OCI-LY7 (cell line): ENCODE measurements around the gene CCDC91. TPM values are rescaled to one million over a fixed set of nuclear protein-coding genes. Genes with fewer than 3 reads are reported as not detected.

ENCODE experiments used
- BruUV-seq: library from RNA; stranded (reverse); fragments of 400-500 nt; replicated peaks from 2 replicates; lab custom pipeline; 2021; lab: Mats Ljungman, UMichigan
- CTCF ChIA-PET: fragments of 300-600 bp; sonication (Branson Sonifier 250); formaldehyde crosslinking; loops from one replicate; lab custom pipeline; 2022; ENCODE audit warnings: antibody characterized with exemption; ENCODE audit not compliant: unreplicated experiment; lab: Charles Lee
- POLR2A ChIA-PET: fragments of 300-600 bp; sonication (Branson Sonifier 250); formaldehyde crosslinking; loops from one replicate; lab custom pipeline; 2022; ENCODE audit warnings: antibody characterized with exemption; lab: Charles Lee
- DNase-seq: peaks from one replicate; pipeline ENCODE4 v3.0.0-alpha.2; 2015; ENCODE audit warnings: low spot score
- H2AFZ ChIP-seq: fragments of 200-600 bp; sonication (generic), shearing (Covaris generic); 2 replicates; pipeline ENCODE4 v1.6.1; 2014; ENCODE audit warnings: mild to moderate bottlenecking, antibody characterized with exemption, low read length, moderate library complexity
- H3K27ac ChIP-seq: fragments of 200-600 bp; sonication (generic); 2 replicates; pipeline ENCODE4 v1.5.1; 2014; ENCODE audit warnings: mixed run types, low read depth, mild to moderate bottlenecking, moderate library complexity, low read length, inconsistent platforms; ENCODE audit not compliant: poor library complexity, severe bottlenecking
- H3K36me3 ChIP-seq: fragments of 200-600 bp; sonication (generic); 2 replicates; pipeline ENCODE4 v1.6.1; 2014; ENCODE audit warnings: mild to moderate bottlenecking, antibody characterized with exemption, low read length, moderate library complexity, mixed read lengths; ENCODE audit not compliant: insufficient read depth
- H3K4me1 ChIP-seq: fragments of 200-600 bp; sonication (generic); 2 replicates; pipeline ENCODE4 v1.5.1; 2014; ENCODE audit warnings: mild to moderate bottlenecking, low read length; ENCODE audit not compliant: insufficient read depth, poor library complexity, severe bottlenecking
- H3K4me2 ChIP-seq: fragments of 200-600 bp; sonication (generic); 2 replicates; pipeline ENCODE4 v1.6.1; 2014; ENCODE audit warnings: mild to moderate bottlenecking, low read length
- H3K4me3 ChIP-seq: fragments of 200-600 bp; sonication (generic); 2 replicates; pipeline ENCODE4 v1.5.1; 2014; ENCODE audit warnings: mild to moderate bottlenecking, low read depth, low read length; ENCODE audit not compliant: poor library complexity, severe bottlenecking
- H3K79me2 ChIP-seq: fragments of 200-600 bp; sonication (generic); 2 replicates; pipeline ENCODE4 v1.6.1; 2016; ENCODE audit warnings: low read depth, mild to moderate bottlenecking, low read length, moderate library complexity, mixed read lengths; ENCODE audit not compliant: insufficient read depth
- H3K9me2 ChIP-seq: fragments of 200-600 bp; sonication (generic); 2 replicates; pipeline ENCODE4 v1.6.1; 2016; ENCODE audit warnings: mild to moderate bottlenecking, low read length, mixed read lengths; ENCODE audit not compliant: insufficient read depth
- H3K9me3 ChIP-seq: fragments of 200-600 bp; sonication (generic); 2 replicates; pipeline ENCODE4 v1.6.1; 2014; ENCODE audit warnings: mild to moderate bottlenecking, mixed run types, low read length, mixed read lengths
- H4K20me1 ChIP-seq: fragments of 200-600 bp; sonication (generic); 2 replicates; pipeline ENCODE4 v1.6.1; 2014; ENCODE audit warnings: mild to moderate bottlenecking, antibody characterized with exemption, low read length, moderate library complexity, mixed read lengths; ENCODE audit not compliant: insufficient read depth
- CTCF ChIP-seq: fragments of 200-600 bp; sonication (generic); conservative IDR thresholded peaks from 2 replicates; pipeline ENCODE4 v1.5.1; 2014; ENCODE audit warnings: mild to moderate bottlenecking, antibody characterized with exemption, low read length, moderate library complexity, mixed read lengths
- EZH2phosphoT487 ChIP-seq: fragments of 200-600 bp; sonication (generic); IDR thresholded peaks from 2 replicates; pipeline ENCODE4 v1.6.1; 2018; ENCODE audit warnings: low read depth, borderline replicate concordance, mild to moderate bottlenecking, mixed run types, antibody characterized with exemption, low read length, moderate library complexity, mixed read lengths
- intact Hi-C: fragments of 100-400 bp; cut with micrococcal nuclease; formaldehyde crosslinking; loops from one replicate; pipeline ENCODE4 v1.10.0; 2022; ENCODE audit not compliant: unreplicated experiment
- total RNA-seq, 2 experiments: library from RNA; depleted of rRNA in 1 of 2; stranded (reverse); fragments of >200 nt in 1 of 2; shearing (Covaris generic) in 1 of 2; gene quantifications; 2 replicates each; pipeline ENCODE4 v1.2.3, GENCODE V29; 2014 to 2022

CCDC91 gene
- total RNA-seq, 2 experiments from 2014 or later, result 15.8 to 23.8 TPM

GRCh38 chr12:28360253-28360652 lies 170.0 kb downstream of the CCDC91 start:
- no peak for DNase-seq
- no peaks in the 10 kb centered on the region for H3K4me1 ChIP-seq
- H3K9me3 ChIP-seq, result no peaks in the 10 kb centered on the region
- POLR2A ChIA-PET, result no interaction called here
- H3K79me2 ChIP-seq, result no peaks in the 10 kb centered on the region
- CTCF ChIA-PET, result no interaction called here
- H3K27ac ChIP-seq, result no peak overlapping the region
- intact Hi-C loops, result no loop called here
- no peaks in the 10 kb centered on the region for H3K9me2 ChIP-seq
- TF ChIP-seq EZH2phosphoT487 (no peak), CTCF (no peak)
- no peak overlapping the region for H2AFZ ChIP-seq
- H3K4me3 ChIP-seq, result no peak overlapping the region
- no peak overlapping the region for H3K4me2 ChIP-seq
- BruUV-seq, result no TSS peak
- no peaks in the 10 kb centered on the region for H3K36me3 ChIP-seq
- H4K20me1 ChIP-seq, result no peaks in the 10 kb centered on the region

- intact Hi-C loops, result no loop called here
- TF ChIP-seq EZH2phosphoT487 (no peak), CTCF (no peak)
- ChIA-PET CTCF (no interaction called here), POLR2A (interaction anchor here (0.7 kb wide), 1 partner anchor 848 kb away, joined by 3 read pairs; no protein-coding TSS in a partner anchor)
- Histone ChIP-seq H3K79me2 (no peaks in the 10 kb centered on the region), H4K20me1 (no peaks in the 10 kb centered on the region), H3K36me3 (0 out of 2 replicates have a peak, but pooled peaks cover 4% of the 10 kb centered on the region), H3K4me2 (no peak overlapping the region), H3K9me3 (peaks cover 21% of the 10 kb centered on the region), H2AFZ (no peak overlapping the region), H3K27ac (no peak overlapping the region), H3K9me2 (no peaks in the 10 kb centered on the region), H3K4me3 (no peak overlapping the region), H3K4me1 (no peaks in the 10 kb centered on the region)
- no peak for DNase-seq
- BruUV-seq, result no TSS peak
These were observed 177.1 kb downstream of the CCDC91 start for GRCh38 chr12:28367326-28367725.

GRCh38 chr12:28367993-28368392 lies 177.7 kb downstream of the CCDC91 start:
- DNase-seq, result no peak
- POLR2A ChIA-PET, result no interaction called here
- CTCF ChIA-PET, result no interaction called here
- Histone ChIP-seq H3K4me1 (no peaks in the 10 kb centered on the region), H3K9me2 (no peaks in the 10 kb centered on the region), H3K79me2 (no peaks in the 10 kb centered on the region), H3K9me3 (peaks cover 22% of the 10 kb centered on the region), H3K36me3 (0 out of 2 replicates have a peak, but pooled peaks cover 4% of the 10 kb centered on the region), H3K27ac (no peak overlapping the region), H3K4me2 (no peak overlapping the region), H2AFZ (no peak overlapping the region), H3K4me3 (no peak overlapping the region), H4K20me1 (no peaks in the 10 kb centered on the region)
- intact Hi-C loops, result no loop called here
- TF ChIP-seq EZH2phosphoT487 (no peak), CTCF (no peak)
- no TSS peak for BruUV-seq
